Neural cell (in vitro differentiated cells): ENCODE measurements around the gene EVI2A.

Experiments
- EZH2 ChIP-seq: fragments of 200-600, 300-800 bp; shearing (Covaris generic), sonication (generic); IDR thresholded peaks from 2 replicates; pipeline ENCODE4 v1.6.1; 2014; ENCODE audit warnings: antibody characterized with exemption, low read length, borderline replicate concordance, mild to moderate bottlenecking; ENCODE audit not compliant: insufficient read depth, poor library complexity, severe bottlenecking
- POLR2AphosphoS5 ChIP-seq: IDR thresholded peaks from 2 replicates; pipeline ENCODE4 v1.6.1; 2012
- TF ChIP-seq, protein P1 (sequence below): fragments of 450-650 bp; IDR thresholded peaks from 2 replicates; pipeline ENCODE4 v1.5.1; 2014; ENCODE audit warnings: antibody characterized with exemption, mild to moderate bottlenecking, moderate library complexity; ENCODE audit not compliant: poor library complexity, severe bottlenecking

GRCh38 chr17:31314782-31315100 lies 6.7 kb downstream of the EVI2A start:
- TF ChIP-seq, protein P1, sequence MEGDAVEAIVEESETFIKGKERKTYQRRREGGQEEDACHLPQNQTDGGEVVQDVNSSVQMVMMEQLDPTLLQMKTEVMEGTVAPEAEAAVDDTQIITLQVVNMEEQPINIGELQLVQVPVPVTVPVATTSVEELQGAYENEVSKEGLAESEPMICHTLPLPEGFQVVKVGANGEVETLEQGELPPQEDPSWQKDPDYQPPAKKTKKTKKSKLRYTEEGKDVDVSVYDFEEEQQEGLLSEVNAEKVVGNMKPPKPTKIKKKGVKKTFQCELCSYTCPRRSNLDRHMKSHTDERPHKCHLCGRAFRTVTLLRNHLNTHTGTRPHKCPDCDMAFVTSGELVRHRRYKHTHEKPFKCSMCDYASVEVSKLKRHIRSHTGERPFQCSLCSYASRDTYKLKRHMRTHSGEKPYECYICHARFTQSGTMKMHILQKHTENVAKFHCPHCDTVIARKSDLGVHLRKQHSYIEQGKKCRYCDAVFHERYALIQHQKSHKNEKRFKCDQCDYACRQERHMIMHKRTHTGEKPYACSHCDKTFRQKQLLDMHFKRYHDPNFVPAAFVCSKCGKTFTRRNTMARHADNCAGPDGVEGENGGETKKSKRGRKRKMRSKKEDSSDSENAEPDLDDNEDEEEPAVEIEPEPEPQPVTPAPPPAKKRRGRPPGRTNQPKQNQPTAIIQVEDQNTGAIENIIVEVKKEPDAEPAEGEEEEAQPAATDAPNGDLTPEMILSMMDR = no peak
- TF ChIP-seq EZH2 (no peak), POLR2AphosphoS5 (no peak)
